Ovary (tissue), 3 donors: Measurements from ENCODE around the gene RIC8B.

ENCODE experiments used
- POLR2A ChIP-seq: fragments of 450-650 bp; IDR thresholded peaks from one replicate; pipeline ENCODE4 v1.6.1; 2017; ENCODE audit warnings: antibody characterized with exemption, mild to moderate bottlenecking, moderate library complexity
- TF ChIP-seq, protein P1 (sequence below), 3 donors: fragments of 450-650 bp in 2 of 3; fragments of 200-600 bp in 1 of 3; IDR thresholded peaks; one replicate each; pipeline versions ENCODE4 v1.5.1 to v1.8.0; 2016 to 2022; ENCODE audit warnings: antibody characterized with exemption in 3 of 3, mild to moderate bottlenecking in 1 of 3
- donor health status: DM: no; HTN: no; CAD: no.

DNA sequence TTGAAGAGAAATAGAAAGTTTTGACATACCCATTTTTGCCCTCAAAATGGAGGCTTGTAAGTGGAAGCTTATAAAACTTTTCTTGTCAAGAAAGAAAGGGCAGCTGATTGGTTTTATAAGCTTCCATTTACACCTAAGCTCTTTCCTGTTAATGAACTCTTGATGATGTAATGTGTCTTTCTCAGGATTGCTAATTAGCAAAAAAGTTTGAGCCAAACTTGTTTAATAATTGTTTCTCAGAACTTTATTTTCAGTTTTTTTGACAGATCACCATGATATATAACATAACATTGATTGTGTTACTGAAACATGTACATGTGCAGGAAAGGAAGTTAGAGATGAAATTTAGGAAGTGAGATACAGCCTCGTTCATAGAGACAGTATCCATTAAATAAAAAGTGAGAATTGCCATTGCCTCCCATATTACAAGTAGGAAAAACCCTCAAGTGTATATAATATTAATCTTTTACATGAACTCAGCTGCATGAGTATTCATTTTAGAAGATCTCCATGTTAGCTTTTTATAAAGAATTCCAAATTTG is 26.8 kb downstream of the RIC8B start:
- TF ChIP-seq, protein P1, sequence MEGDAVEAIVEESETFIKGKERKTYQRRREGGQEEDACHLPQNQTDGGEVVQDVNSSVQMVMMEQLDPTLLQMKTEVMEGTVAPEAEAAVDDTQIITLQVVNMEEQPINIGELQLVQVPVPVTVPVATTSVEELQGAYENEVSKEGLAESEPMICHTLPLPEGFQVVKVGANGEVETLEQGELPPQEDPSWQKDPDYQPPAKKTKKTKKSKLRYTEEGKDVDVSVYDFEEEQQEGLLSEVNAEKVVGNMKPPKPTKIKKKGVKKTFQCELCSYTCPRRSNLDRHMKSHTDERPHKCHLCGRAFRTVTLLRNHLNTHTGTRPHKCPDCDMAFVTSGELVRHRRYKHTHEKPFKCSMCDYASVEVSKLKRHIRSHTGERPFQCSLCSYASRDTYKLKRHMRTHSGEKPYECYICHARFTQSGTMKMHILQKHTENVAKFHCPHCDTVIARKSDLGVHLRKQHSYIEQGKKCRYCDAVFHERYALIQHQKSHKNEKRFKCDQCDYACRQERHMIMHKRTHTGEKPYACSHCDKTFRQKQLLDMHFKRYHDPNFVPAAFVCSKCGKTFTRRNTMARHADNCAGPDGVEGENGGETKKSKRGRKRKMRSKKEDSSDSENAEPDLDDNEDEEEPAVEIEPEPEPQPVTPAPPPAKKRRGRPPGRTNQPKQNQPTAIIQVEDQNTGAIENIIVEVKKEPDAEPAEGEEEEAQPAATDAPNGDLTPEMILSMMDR (IDR thresholded peaks at IDR 0.05) = no peak
- no peak for TF ChIP-seq POLR2A
